ENCODE data around the gene OR3A1.
"Not testable (repeated sequence)": the region's sequence is repeated elsewhere in the genome, so short reads cannot be mapped to it uniquely, and the experiment has no call there.

OR3A1 gene

DNA sequence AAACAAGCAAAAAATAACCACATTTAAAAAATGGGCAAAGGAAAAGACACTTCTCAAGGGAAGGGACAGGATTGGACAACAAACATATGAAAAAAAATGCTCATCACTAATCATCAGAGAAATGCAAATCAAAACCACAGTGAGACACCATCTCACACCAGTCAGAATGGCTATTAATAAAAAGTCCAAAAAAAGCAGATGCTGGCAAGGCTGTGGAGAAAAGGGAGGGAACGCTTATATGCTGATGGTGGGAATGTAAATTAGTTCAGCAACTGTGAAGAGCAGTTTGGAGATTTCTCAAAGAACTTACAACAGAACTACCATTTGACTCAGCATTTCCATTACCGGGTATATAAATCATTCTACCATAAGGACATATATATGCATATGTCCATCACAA, 49.1 kb downstream of the OR3A1 start:
- not testable (repeated sequence) for H3K9me3 Mint-ChIP-seq; H3K36me3 Mint-ChIP-seq; DNase-seq (ENCODE audit: low spot score in 2 of 2); H3K4me1 Mint-ChIP-seq; ATAC-seq (ENCODE audit: low read depth); H3K27me3 Mint-ChIP-seq; H3K4me3 Mint-ChIP-seq; H3K27ac Mint-ChIP-seq

DNA sequence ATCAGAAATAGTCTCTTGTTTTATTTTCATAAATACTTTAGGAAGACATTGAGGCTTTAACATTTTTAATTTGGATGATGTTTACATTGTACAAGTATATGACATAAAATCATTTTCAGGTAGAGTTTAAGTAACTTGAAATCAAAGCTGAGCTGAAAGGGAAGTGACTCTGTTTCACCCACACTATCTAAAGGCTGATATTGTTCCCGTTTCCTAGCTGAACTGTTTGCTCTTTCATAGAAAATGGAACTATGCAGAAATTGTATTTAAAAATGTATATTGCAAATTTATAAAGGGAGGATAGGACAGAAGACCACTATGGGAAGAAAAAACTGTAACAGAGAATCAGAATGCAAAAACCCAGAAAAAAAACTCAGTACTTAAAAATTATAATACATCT, 53.3 kb downstream of the OR3A1 start:
- peak; percentile 65 for ATAC-seq (ENCODE audit: low read depth)
- H3K36me3 Mint-ChIP-seq; H3K4me1 Mint-ChIP-seq; DNase-seq (ENCODE audit: low spot score in 2 of 2); H3K4me3 Mint-ChIP-seq; H3K9me3 Mint-ChIP-seq; H3K27ac Mint-ChIP-seq; H3K27me3 Mint-ChIP-seq: not testable (repeated sequence)

DNA sequence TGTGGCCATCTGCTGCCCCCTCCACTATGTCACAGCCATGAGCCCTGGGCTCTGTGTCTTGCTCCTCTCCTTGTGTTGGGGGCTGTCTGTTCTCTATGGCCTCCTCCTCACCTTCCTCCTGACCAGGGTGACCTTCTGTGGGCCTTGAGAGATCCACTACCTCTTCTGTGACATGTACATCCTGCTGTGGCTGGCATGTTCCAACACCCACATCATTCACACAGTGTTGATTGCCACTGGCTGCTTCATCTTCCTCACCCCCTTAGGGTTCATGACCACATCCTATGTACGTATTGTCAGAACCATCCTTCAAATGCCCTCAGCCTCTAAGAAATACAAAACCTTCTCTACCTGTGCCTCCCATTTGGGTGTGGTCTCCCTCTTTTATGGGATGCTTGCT, 57.1 kb downstream of the OR3A1 start:
- H3K36me3 Mint-ChIP-seq; H3K27ac Mint-ChIP-seq; ATAC-seq (ENCODE audit: low read depth); H3K4me1 Mint-ChIP-seq; H3K27me3 Mint-ChIP-seq; H3K4me3 Mint-ChIP-seq; DNase-seq (ENCODE audit: low spot score in 2 of 2); H3K9me3 Mint-ChIP-seq: not testable (repeated sequence)
